ENCODE data around the gene PLCXD1. TPM values are rescaled to one million over a fixed set of nuclear protein-coding genes. Genes with fewer than 3 reads are reported as not detected.
A peak's percentile ranks its signal among the peaks of the same experiment; 100 is the strongest.

PLCXD1 gene
- polyA plus RNA-seq, 3 donors = 2.9 to 28.7 (median 6.7) TPM

DNA sequence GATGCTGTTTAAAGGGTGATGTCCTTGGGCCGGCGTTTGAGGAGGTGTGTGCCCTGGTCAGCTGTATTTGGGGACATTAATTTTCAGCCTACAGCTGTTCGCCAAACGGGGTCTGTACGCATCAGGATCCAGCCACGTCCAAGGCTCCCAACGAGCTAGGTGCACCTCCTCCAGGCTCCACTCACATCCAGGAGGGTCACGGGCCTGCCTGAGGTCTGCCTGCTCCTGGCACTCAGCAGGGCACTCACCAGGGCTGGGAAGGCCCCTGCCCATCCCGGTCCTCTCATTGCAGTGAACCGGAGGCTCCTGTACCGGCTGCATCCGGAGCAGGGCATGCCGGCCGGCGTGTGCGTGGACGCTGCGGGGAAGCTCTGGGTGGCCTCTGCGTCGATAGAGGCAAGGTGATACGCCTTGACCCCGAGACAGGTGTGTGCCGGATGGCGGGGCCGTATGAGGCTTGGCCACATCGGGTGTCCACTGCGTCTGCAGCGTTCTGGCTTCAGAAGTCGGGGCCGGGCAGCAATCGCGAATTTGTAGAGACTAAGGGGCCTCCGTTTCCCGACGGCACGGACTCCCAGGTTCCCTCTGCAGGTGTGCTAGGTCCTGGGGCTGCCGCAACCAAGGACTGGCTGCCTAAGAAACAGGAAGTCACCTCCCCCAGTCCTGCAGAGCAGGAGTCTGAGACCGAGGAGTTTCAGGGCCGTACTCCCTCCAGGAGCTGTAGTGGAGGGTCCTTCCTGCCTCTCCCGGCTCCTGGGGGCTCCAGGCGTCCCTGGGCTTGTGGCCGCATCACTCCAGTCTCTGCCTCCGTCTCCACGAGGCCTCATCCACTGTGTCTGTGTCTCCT is 27.5 kb upstream of the PLCXD1 start:
- WGBS (ENCODE audit: insufficient coverage) = 94% methylated on average over 33 of the region's 44 CpGs
- H3K9ac ChIP-seq (ENCODE audit: insufficient read depth, low read length, poor library complexity, severe bottlenecking) = no peak overlapping the region
- H3K36me3 ChIP-seq (replicated peaks in 1 of 2; ENCODE audit: control insufficient read depth in 1 of 2, insufficient read depth in 2 of 2, low read length in 2 of 2) = no peaks in the 10 kb centered on the region
- no peaks in the 10 kb centered on the region for H3K27me3 ChIP-seq (ENCODE audit: control insufficient read depth in 2 of 2, insufficient read depth in 2 of 2, low read length in 2 of 2)
- H3K27ac ChIP-seq (ENCODE audit: low read depth in 1 of 2, low read length in 2 of 2) = no peak overlapping the region
- H3K79me2 ChIP-seq (ENCODE audit: insufficient read depth, low read length) = no peaks in the 10 kb centered on the region
- H3K4me2 ChIP-seq (replicated peaks; ENCODE audit: extremely low read depth, low read length, poor library complexity, severe bottlenecking) = no peak overlapping the region
- H3K4me3 Mint-ChIP-seq = no peak overlapping the region
- no peak overlapping the region for H2AFZ ChIP-seq (ENCODE audit: insufficient read depth, low read depth, low read length, poor library complexity, severe bottlenecking)
- H3K4me1 Mint-ChIP-seq = peaks cover 7% of the 10 kb centered on the region
- no peak overlapping the region for H3K4me3 ChIP-seq (replicated peaks in 1 of 3; ENCODE audit: low read depth in 2 of 3, low read length in 3 of 3)
- peak in 1 of 3 donors; percentile 2 for DNase-seq
- TF ChIP-seq, protein P1, sequence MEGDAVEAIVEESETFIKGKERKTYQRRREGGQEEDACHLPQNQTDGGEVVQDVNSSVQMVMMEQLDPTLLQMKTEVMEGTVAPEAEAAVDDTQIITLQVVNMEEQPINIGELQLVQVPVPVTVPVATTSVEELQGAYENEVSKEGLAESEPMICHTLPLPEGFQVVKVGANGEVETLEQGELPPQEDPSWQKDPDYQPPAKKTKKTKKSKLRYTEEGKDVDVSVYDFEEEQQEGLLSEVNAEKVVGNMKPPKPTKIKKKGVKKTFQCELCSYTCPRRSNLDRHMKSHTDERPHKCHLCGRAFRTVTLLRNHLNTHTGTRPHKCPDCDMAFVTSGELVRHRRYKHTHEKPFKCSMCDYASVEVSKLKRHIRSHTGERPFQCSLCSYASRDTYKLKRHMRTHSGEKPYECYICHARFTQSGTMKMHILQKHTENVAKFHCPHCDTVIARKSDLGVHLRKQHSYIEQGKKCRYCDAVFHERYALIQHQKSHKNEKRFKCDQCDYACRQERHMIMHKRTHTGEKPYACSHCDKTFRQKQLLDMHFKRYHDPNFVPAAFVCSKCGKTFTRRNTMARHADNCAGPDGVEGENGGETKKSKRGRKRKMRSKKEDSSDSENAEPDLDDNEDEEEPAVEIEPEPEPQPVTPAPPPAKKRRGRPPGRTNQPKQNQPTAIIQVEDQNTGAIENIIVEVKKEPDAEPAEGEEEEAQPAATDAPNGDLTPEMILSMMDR (IDR thresholded peaks at IDR 0.05) = no peak
- H3K36me3 Mint-ChIP-seq = no peaks in the 10 kb centered on the region
- peak overlapping the region in 1 of 7 donors; percentile 58 for H3K27ac Mint-ChIP-seq
- peaks cover 0 to 27% of the 10 kb centered on the region in 2 donors for H3K9me3 ChIP-seq (replicated peaks in 1 of 2; ENCODE audit: control insufficient read depth in 1 of 2, insufficient read depth in 1 of 2, low read length in 2 of 2)
- intact Hi-C loops (cut with micrococcal nuclease) = no loop called here
- H3K9me3 Mint-ChIP-seq = peaks cover 2 to 20% (median 3%) of the 10 kb centered on the region in 7 donors
- H4K20me1 ChIP-seq (ENCODE audit: insufficient read depth, low read length) = no peaks in the 10 kb centered on the region
- peaks cover 0 to 4% (median 2%) of the 10 kb centered on the region in 3 donors for H3K27me3 Mint-ChIP-seq (ENCODE audit: low read depth in 3 of 3)
- no peaks in the 10 kb centered on the region for H3K4me1 ChIP-seq (ENCODE audit: control insufficient read depth in 1 of 2, insufficient read depth in 2 of 2, low read length in 2 of 2)

DNA sequence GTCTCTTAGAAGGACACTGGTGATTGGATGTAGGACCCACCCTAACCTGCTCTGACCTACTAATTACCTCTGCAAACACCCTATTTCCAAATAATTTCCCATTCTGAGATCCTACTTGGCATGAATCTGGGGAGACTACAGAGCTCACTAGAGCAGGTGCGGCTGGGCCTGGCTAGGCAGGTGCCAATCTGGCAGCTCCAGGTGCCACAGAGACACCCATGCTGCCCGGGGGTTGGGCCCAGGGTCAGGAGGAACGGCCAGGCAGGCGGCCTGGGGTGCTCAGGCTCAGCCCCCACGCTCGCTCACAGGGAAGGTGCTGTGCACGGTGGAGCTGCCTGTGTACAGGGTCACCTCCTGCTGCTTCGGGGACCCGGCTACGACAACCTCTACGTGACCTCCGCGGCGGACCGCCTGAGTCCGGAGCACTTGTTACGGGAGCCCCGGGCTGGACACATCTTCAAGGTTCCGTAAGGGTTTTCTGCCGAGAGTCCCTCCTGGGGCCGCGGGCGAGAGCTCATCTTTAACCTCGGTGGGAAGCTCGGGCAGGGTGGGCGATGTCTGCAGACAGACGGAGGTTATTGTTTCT is 26.5 kb upstream of the PLCXD1 start:
- no peaks in the 10 kb centered on the region for H3K36me3 Mint-ChIP-seq

More for the DNA sequence above, 26.5 kb upstream of the PLCXD1 start:
- Histone ChIP-seq H3K36me3 (replicated peaks in 1 of 2; ENCODE audit: control insufficient read depth in 1 of 2, insufficient read depth in 2 of 2, low read length in 2 of 2) (no peaks in the 10 kb centered on the region), H3K4me1 (ENCODE audit: control insufficient read depth in 1 of 2, insufficient read depth in 2 of 2, low read length in 2 of 2) (no peaks in the 10 kb centered on the region), H3K9ac (ENCODE audit: insufficient read depth, low read length, poor library complexity, severe bottlenecking) (no peak overlapping the region), H3K4me2 (replicated peaks; ENCODE audit: extremely low read depth, low read length, poor library complexity, severe bottlenecking) (no peak overlapping the region), H4K20me1 (ENCODE audit: insufficient read depth, low read length) (no peaks in the 10 kb centered on the region), H2AFZ (ENCODE audit: insufficient read depth, low read depth, low read length, poor library complexity, severe bottlenecking) (no peak overlapping the region), H3K27me3 (ENCODE audit: control insufficient read depth in 2 of 2, insufficient read depth in 2 of 2, low read length in 2 of 2) (no peaks in the 10 kb centered on the region), H3K79me2 (ENCODE audit: insufficient read depth, low read length) (no peaks in the 10 kb centered on the region), H3K4me3 (replicated peaks in 1 of 3; ENCODE audit: low read depth in 2 of 3, low read length in 3 of 3) (no peak overlapping the region), H3K27ac (ENCODE audit: low read depth in 1 of 2, low read length in 2 of 2) (no peak overlapping the region), H3K9me3 (replicated peaks in 1 of 2; ENCODE audit: control insufficient read depth in 1 of 2, insufficient read depth in 1 of 2, low read length in 2 of 2) (peaks cover 0 to 27% of the 10 kb centered on the region in 2 donors)
- H3K9me3 Mint-ChIP-seq = peaks cover 2 to 21% (median 3%) of the 10 kb centered on the region in 7 donors
- peaks cover 7% of the 10 kb centered on the region for H3K4me1 Mint-ChIP-seq
- intact Hi-C loops (cut with micrococcal nuclease) = no loop called here
- H3K4me3 Mint-ChIP-seq = no peak overlapping the region
- DNase-seq = peak in 1 of 3 donors; percentile 1
- H3K27me3 Mint-ChIP-seq (ENCODE audit: low read depth in 3 of 3) = peaks cover 0 to 4% (median 2%) of the 10 kb centered on the region in 3 donors
- 95% methylated on average over 27 of the region's 27 CpGs for WGBS (ENCODE audit: insufficient coverage)
- TF ChIP-seq, protein P1 (IDR thresholded peaks at IDR 0.05) = no peak
- H3K27ac Mint-ChIP-seq = no peak overlapping the region

Data from CD14-positive monocyte (primary cell).